ENCODE measurements around the gene NHSL2. TPM values are rescaled to one million over a fixed set of nuclear protein-coding genes. Genes with fewer than 3 reads are reported as not detected.

The NHSL2 gene
- total and polyA plus RNA-seq, 2 of the 13 experiments (the other 11 are each of a cell fraction or from before 2014, with no cell fraction given), result not detected

DNA sequence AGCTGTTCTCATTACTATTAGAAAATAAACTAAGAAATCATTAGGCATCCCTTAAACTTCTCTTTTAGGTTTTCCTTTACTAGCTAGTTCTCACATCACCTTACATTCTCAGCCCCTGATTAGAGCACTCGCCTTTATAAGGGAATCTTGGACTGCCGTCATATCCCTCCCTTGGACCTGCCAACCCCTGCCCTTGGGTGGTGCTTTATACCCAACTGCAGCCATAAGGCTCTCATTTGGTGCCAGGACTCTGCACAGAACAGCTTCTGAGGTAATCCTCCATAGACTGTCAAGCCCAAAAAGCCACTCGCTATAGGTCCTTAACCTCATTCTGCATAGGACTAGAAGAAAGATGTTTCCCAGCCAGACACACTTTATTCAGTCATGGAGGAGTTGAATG is 67.5 kb downstream of the NHSL2 start (continued):
- TF ChIP-seq ZNF383 (CRISPR knock-in tag; IDR thresholded peaks at IDR 0.05; ENCODE audit: borderline replicate concordance), result no peak
- no peak for TF ChIP-seq GABPB1 (CRISPR knock-in tag; IDR thresholded peaks at IDR 0.05)
- TF ChIP-seq, protein P1, sequence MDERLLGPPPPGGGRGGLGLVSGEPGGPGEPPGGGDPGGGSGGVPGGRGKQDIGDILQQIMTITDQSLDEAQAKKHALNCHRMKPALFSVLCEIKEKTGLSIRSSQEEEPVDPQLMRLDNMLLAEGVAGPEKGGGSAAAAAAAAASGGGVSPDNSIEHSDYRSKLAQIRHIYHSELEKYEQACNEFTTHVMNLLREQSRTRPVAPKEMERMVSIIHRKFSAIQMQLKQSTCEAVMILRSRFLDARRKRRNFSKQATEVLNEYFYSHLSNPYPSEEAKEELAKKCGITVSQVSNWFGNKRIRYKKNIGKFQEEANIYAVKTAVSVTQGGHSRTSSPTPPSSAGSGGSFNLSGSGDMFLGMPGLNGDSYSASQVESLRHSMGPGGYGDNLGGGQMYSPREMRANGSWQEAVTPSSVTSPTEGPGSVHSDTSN (CRISPR knock-in tag; IDR thresholded peaks at IDR 0.05), result no peak
- TF ChIP-seq, protein P2, sequence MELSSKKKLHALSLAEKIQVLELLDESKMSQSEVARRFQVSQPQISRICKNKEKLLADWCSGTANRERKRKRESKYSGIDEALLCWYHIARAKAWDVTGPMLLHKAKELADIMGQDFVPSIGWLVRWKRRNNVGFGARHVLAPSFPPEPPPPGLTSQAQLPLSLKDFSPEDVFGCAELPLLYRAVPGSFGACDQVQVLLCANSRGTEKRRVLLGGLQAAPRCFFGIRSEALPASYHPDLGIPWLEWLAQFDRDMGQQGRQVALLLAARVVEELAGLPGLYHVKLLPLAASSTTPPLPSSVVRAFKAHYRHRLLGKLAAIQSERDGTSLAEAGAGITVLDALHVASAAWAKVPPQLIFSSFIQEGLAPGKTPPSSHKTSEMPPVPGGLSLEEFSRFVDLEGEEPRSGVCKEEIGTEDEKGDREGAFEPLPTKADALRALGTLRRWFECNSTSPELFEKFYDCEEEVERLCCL (CRISPR knock-in tag; IDR thresholded peaks at IDR 0.05; ENCODE audit: borderline replicate concordance), result no peak
- no peak for TF ChIP-seq SNAI1 (CRISPR knock-in tag; IDR thresholded peaks at IDR 0.05; ENCODE audit: borderline replicate concordance)

- H2AFZ ChIP-seq (ENCODE audit: low read length), result no peak overlapping the region
- TF ChIP-seq CEBPB (IDR thresholded peaks at IDR 0.05; ENCODE audit: borderline replicate concordance, low read depth, low read length) (no peak), ZNF547 (CRISPR knock-in tag; IDR thresholded peaks at IDR 0.05) (no peak), MAFK (conservative IDR thresholded peaks at IDR 0.05 in 1 of 2, IDR thresholded peaks at IDR 0.05 in 1 of 2; ENCODE audit: low read length in 2 of 2) (no peak), ZFP36 (IDR thresholded peaks at IDR 0.05; ENCODE audit: borderline replicate concordance, low read depth, low read length, partially characterized antibody) (no peak)
- TF ChIP-seq, protein P3, sequence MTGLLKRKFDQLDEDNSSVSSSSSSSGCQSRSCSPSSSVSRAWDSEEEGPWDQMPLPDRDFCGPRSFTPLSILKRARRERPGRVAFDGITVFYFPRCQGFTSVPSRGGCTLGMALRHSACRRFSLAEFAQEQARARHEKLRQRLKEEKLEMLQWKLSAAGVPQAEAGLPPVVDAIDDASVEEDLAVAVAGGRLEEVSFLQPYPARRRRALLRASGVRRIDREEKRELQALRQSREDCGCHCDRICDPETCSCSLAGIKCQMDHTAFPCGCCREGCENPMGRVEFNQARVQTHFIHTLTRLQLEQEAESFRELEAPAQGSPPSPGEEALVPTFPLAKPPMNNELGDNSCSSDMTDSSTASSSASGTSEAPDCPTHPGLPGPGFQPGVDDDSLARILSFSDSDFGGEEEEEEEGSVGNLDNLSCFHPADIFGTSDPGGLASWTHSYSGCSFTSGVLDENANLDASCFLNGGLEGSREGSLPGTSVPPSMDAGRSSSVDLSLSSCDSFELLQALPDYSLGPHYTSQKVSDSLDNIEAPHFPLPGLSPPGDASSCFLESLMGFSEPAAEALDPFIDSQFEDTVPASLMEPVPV (CRISPR knock-in tag; IDR thresholded peaks at IDR 0.05), result no peak
- TF ChIP-seq, protein P4, sequence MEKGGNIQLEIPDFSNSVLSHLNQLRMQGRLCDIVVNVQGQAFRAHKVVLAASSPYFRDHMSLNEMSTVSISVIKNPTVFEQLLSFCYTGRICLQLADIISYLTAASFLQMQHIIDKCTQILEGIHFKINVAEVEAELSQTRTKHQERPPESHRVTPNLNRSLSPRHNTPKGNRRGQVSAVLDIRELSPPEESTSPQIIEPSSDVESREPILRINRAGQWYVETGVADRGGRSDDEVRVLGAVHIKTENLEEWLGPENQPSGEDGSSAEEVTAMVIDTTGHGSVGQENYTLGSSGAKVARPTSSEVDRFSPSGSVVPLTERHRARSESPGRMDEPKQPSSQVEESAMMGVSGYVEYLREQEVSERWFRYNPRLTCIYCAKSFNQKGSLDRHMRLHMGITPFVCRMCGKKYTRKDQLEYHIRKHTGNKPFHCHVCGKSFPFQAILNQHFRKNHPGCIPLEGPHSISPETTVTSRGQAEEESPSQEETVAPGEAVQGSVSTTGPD (CRISPR knock-in tag; IDR thresholded peaks at IDR 0.05), result no peak
- no peaks in the 10 kb centered on the region for H3K4me1 ChIP-seq (ENCODE audit: insufficient read depth, low read length)
- H3K9me3 ChIP-seq (ENCODE audit: low read length), result no peaks in the 10 kb centered on the region
- BruUV-seq (replicated peaks), result no TSS peak
- WGBS (ENCODE audit: low lambda C conversion rate), result 33% methylated on average over 3 of the region's 9 CpGs
- H3K9ac ChIP-seq (ENCODE audit: insufficient read depth, low read depth, low read length), result no peak overlapping the region
- ChIA-PET POLR2A (no interaction called here), CTCF (ENCODE audit: low intra/inter-chr PET ratio, low total read pairs) (no interaction called here)
- no peak overlapping the region for H3K27ac ChIP-seq (ENCODE audit: extremely low read length, insufficient read depth, low read length)
- no peaks in the 10 kb centered on the region for H3K79me2 ChIP-seq (ENCODE audit: insufficient read depth, low read length)
- ATAC-seq (no peak), FAIRE-seq (no peak), DNase-seq (ENCODE audit: low spot score) (no peak)
- H3K4me3 ChIP-seq (replicated peaks in 1 of 3; ENCODE audit: insufficient read depth in 1 of 3, low read depth in 2 of 3, low read length in 3 of 3), result no peak overlapping the region
- H4K20me1 ChIP-seq (ENCODE audit: insufficient read depth, low read length), result no peaks in the 10 kb centered on the region
- intact Hi-C loops (cut with micrococcal nuclease; ENCODE audit: unreplicated experiment) (no loop called here), in situ Hi-C loops (cut with HindIII; ENCODE audit: extremely low pct_ligation_motif_present, low pct_unique_long_range_greater_than_20kb) (loop anchor here (10.0 kb wide), 1 partner anchor 135 kb away; no protein-coding TSS in a partner anchor)
- H3K27me3 ChIP-seq (ENCODE audit: control insufficient read depth in 1 of 2, insufficient read depth in 2 of 2, low read length in 2 of 2), result no peaks in the 10 kb centered on the region
- no peaks in the 10 kb centered on the region for H3K36me3 ChIP-seq (replicated peaks in 1 of 2; ENCODE audit: control insufficient read depth in 1 of 2, insufficient read depth in 2 of 2, low read length in 2 of 2)
- no peak overlapping the region for H3K4me2 ChIP-seq (ENCODE audit: low read depth, low read length)
These were observed 79.3 kb downstream of the NHSL2 start for GRCh38 chrX:71989768-71990426.

All from HepG2 (cell line).